Renal pelvis (tissue), 4 donors: ENCODE measurements around the gene WWC2. TPM values are rescaled to one million over a fixed set of nuclear protein-coding genes. Genes with fewer than 3 reads are reported as not detected.
"Not testable (repeated sequence)": the region's sequence is repeated elsewhere in the genome, so short reads cannot be mapped to it uniquely, and the experiment has no call there.

Source experiments
- DNase-seq: peaks from one replicate; pipeline ENCODE4 v3.0.0-alpha.2; 2013
- polyA plus RNA-seq, 3 donors: library from polyadenylated mRNA; unstranded; fragments of 120-200 nt; gene quantifications; one replicate each; pipeline ENCODE4 v1.2.1, GENCODE V29; 2013; ENCODE audit not compliant: insufficient read length in 3 of 3

Gene WWC2
- polyA plus RNA-seq, 3 donors: 50.2 to 73.6 (median 65.2) TPM

GRCh38 chr4:183193730-183194338 is 94.8 kb downstream of the WWC2 start:
- DNase-seq: not testable (repeated sequence)

- no peak for DNase-seq
These were observed 96.5 kb downstream of the WWC2 start for GRCh38 chr4:183195534-183195933.

- DNase-seq: no peak
These were observed 98.1 kb downstream of the WWC2 start for GRCh38 chr4:183197140-183197539.

- no peak for DNase-seq
These were observed 101.4 kb downstream of the WWC2 start for GRCh38 chr4:183200453-183200852.

- no peak for DNase-seq
These were observed 102.3 kb downstream of the WWC2 start for GRCh38 chr4:183201331-183201730.

- no peak for DNase-seq
These were observed 103.5 kb downstream of the WWC2 start for GRCh38 chr4:183202523-183202922.

- no peak for DNase-seq
These were observed 105.7 kb downstream of the WWC2 start for GRCh38 chr4:183204793-183205192.

GRCh38 chr4:183205193-183205592 is 106.1 kb downstream of the WWC2 start:
- no peak for DNase-seq

GRCh38 chr4:183205709-183206108 is 106.7 kb downstream of the WWC2 start:
- DNase-seq: peak; percentile 59

- DNase-seq: no peak
These were observed 112.5 kb downstream of the WWC2 start for GRCh38 chr4:183211533-183211932.

GRCh38 chr4:183213996-183214395 is 114.9 kb downstream of the WWC2 start:
- DNase-seq: no peak

- DNase-seq: no peak
These were observed 115.9 kb downstream of the WWC2 start for GRCh38 chr4:183214912-183215488.

GRCh38 chr4:183220236-183220635 is 121.2 kb downstream of the WWC2 start:
- DNase-seq: no peak

GRCh38 chr4:183223053-183223452 is 124.0 kb downstream of the WWC2 start:
- DNase-seq: no peak

- DNase-seq: no peak
These were observed 130.3 kb downstream of the WWC2 start for GRCh38 chr4:183229397-183229796.

- DNase-seq: no peak
These were observed 141.7 kb downstream of the WWC2 start for GRCh38 chr4:183240581-183241321.

GRCh38 chr4:183241322-183241640 is 142.2 kb downstream of the WWC2 start:
- no peak for DNase-seq

- no peak for DNase-seq
These were observed 142.7 kb downstream of the WWC2 start for GRCh38 chr4:183241721-183242151.

GRCh38 chr4:183242291-183242690 is 143.2 kb downstream of the WWC2 start:
- DNase-seq: no peak

- DNase-seq: no peak
These were observed 145.0 kb downstream of the WWC2 start for GRCh38 chr4:183244019-183244418.

- no peak for DNase-seq
These were observed 145.4 kb downstream of the WWC2 start for GRCh38 chr4:183244506-183244905.

GRCh38 chr4:183248201-183248600 is 149.1 kb downstream of the WWC2 start:
- no peak for DNase-seq

GRCh38 chr4:183249854-183250253 is 150.8 kb downstream of the WWC2 start:
- DNase-seq: peak; percentile 52
